NB4 (cell line): Measurements from ENCODE around the gene ITGB1.

Experiments used
- DNase-seq: peaks from one replicate; pipeline ENCODE4 v3.0.0; 2010; ENCODE audit warnings: low read depth
- H3K4me3 ChIP-seq: one replicate; pipeline ENCODE4 v1.5.1; 2011; ENCODE audit warnings: mild to moderate bottlenecking, low read depth, low read length, moderate library complexity
- MAX ChIP-seq: IDR thresholded peaks from 2 replicates; pipeline ENCODE4 v1.6.1; 2011; ENCODE audit warnings: low read depth, low read length
- MYC ChIP-seq: IDR thresholded peaks from 2 replicates; pipeline ENCODE4 v1.6.1; 2011; ENCODE audit warnings: low read depth, low read length
- POLR2A ChIP-seq: IDR thresholded peaks from 2 replicates; pipeline ENCODE4 v1.6.1; 2011; ENCODE audit warnings: mild to moderate bottlenecking; ENCODE audit not compliant: insufficient read length; ENCODE audit errors: extremely low read depth
- TF ChIP-seq, protein P1 (sequence below): IDR thresholded peaks from one replicate; pipeline ENCODE4 v1.5.1; 2012; ENCODE audit warnings: low read depth, low read length

ITGB1 gene

DNA sequence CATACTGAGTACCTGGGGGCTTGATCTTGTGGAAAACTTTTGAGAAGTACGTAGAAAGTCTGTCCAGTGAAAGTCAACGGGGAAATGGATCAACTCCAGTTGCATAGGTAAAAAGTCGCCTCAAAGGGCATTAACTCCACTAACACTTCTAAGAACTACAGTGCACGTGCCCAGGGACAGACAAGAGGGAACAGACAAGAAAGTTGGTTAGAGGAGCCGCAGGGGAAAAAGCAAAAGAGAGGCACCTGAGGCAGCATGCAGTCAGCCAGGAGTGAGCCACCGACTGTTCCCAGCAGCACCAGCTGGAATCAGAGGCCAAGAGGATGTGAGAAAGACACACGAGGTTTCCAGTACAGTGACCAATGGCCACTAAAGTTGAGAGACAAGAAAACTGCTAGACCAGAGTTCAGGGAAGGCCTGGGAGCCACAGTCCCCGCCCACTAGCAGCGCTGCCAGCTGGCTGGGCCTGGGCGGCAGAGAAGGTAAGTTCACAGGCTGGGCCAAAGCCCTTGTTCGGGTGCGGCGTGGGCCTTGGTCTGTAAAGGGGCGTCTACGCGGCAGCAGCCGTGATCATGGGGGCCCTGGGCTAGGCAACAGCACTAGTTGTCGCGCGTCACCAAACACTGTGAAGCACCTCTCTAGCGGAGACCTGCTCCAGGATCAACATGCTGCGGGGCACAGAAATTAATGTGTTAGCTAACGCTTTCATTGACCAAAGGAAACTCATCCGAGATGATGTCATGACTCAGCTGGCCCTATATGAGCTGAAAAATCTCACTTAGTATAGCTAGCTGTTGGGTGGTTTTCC is 14.0 kb downstream of the ITGB1 start:
- no peak for DNase-seq
- no peak overlapping the region for H3K4me3 ChIP-seq
- TF ChIP-seq, protein P1, sequence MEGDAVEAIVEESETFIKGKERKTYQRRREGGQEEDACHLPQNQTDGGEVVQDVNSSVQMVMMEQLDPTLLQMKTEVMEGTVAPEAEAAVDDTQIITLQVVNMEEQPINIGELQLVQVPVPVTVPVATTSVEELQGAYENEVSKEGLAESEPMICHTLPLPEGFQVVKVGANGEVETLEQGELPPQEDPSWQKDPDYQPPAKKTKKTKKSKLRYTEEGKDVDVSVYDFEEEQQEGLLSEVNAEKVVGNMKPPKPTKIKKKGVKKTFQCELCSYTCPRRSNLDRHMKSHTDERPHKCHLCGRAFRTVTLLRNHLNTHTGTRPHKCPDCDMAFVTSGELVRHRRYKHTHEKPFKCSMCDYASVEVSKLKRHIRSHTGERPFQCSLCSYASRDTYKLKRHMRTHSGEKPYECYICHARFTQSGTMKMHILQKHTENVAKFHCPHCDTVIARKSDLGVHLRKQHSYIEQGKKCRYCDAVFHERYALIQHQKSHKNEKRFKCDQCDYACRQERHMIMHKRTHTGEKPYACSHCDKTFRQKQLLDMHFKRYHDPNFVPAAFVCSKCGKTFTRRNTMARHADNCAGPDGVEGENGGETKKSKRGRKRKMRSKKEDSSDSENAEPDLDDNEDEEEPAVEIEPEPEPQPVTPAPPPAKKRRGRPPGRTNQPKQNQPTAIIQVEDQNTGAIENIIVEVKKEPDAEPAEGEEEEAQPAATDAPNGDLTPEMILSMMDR, result no peak
- no peak for TF ChIP-seq POLR2A
- no peak for TF ChIP-seq MAX
- TF ChIP-seq MYC, result no peak

GRCh38 chr10:32943395-32943794 is 14.6 kb downstream of the ITGB1 start:
- DNase-seq, result no peak
- TF ChIP-seq, protein P1, result no peak
- no peak for TF ChIP-seq POLR2A
- no peak for TF ChIP-seq MYC
- TF ChIP-seq MAX, result no peak
- H3K4me3 ChIP-seq, result no peak overlapping the region

- TF ChIP-seq MYC, result no peak
- TF ChIP-seq, protein P1, result no peak
- no peak for TF ChIP-seq POLR2A
- no peak for TF ChIP-seq MAX
- H3K4me3 ChIP-seq, result no peak overlapping the region
- no peak for DNase-seq
Measured at GRCh38 chr10:32942081-32942480, 15.9 kb downstream of the ITGB1 start.

- DNase-seq, result no peak
Measured at GRCh38 chr10:32941357-32941756, 16.7 kb downstream of the ITGB1 start.

DNA sequence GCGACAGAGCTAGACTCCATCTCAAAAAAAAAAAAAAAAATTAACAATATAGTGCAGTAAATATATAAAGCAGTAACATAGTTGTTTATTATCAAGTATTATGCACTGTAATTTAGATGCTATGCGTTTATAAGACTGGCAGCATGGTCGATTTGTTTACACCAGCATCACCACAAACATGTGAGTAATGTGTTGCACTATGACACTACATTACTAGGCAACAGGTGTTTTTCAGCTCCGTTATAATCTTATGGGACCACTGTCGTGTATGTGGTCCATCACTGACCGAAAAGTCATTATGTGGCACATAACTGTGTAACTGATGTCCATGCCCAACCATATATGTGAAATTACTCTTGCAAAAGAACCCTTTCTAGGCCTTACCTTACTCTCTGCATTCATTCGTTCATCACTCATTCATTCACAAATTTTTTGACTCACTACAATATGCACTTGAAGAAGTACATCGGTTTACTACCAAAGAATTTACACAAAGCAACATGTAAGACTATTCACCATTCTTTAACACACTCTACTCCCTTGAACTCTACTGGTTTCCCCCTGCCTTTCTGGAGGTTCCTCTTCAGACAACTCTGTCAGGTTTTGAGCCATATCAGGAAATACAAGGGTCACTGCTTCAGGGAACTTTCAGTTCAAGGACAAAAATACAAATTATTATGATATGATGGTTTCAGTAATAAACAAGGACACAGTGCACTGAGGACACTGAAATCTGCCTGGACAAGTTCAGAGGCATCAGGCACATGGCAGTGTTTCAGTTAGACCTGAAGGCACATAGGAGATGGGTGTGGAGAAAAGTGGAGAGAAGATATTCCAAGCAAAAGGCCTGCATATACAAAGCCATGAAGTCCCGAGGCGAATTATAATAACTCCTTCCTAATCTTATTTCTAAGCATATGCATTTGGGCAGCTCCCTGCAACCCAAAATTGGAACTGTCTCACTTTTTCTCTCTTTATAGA is 17.4 kb downstream of the ITGB1 start:
- no peak for DNase-seq
- no peak overlapping the region for H3K4me3 ChIP-seq
- TF ChIP-seq, protein P1, result no peak
- TF ChIP-seq MAX, result no peak
- TF ChIP-seq MYC, result no peak
- no peak for TF ChIP-seq POLR2A

More at GRCh38 chr10:32941357-32941756, 16.7 kb downstream of the ITGB1 start:
- H3K4me3 ChIP-seq, result no peak overlapping the region
- no peak for TF ChIP-seq MYC
- TF ChIP-seq, protein P1, result no peak
- TF ChIP-seq POLR2A, result no peak
- TF ChIP-seq MAX, result no peak
